VCaP (cell line): ENCODE measurements around the gene RNF181.
A peak's percentile ranks its signal among the peaks of the same experiment; 100 is the strongest.

Source experiments
- H3K27ac ChIP-seq: fragments of 450-650 bp; 2 replicates; pipeline ENCODE4 v1.5.1; 2017
- CTCF ChIP-seq: fragments of 450-650 bp; conservative IDR thresholded peaks from 2 replicates; pipeline ENCODE4 v1.5.1; 2017; ENCODE audit warnings: mild to moderate bottlenecking, moderate library complexity

Gene RNF181, protein sequence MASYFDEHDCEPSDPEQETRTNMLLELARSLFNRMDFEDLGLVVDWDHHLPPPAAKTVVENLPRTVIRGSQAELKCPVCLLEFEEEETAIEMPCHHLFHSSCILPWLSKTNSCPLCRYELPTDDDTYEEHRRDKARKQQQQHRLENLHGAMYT

GRCh38 chr2:85595301-85596025, at the start of gene RNF181:
Gene RNF181, plus strand, starts transcription at chr2:85595745. Its CDS starts 19 bp downstream, at chr2:85595764.
- TF ChIP-seq CTCF, result no peak
- peak within 1 kb of the TSS; percentile 83 for H3K27ac ChIP-seq

- TF ChIP-seq CTCF, result no peak
- peak overlapping the region; percentile 29; the same call in 1 of the 2 replicates for H3K27ac ChIP-seq
Observed at GRCh38 chr2:85545780-85546240, 49.7 kb upstream of the RNF181 start.

DNA sequence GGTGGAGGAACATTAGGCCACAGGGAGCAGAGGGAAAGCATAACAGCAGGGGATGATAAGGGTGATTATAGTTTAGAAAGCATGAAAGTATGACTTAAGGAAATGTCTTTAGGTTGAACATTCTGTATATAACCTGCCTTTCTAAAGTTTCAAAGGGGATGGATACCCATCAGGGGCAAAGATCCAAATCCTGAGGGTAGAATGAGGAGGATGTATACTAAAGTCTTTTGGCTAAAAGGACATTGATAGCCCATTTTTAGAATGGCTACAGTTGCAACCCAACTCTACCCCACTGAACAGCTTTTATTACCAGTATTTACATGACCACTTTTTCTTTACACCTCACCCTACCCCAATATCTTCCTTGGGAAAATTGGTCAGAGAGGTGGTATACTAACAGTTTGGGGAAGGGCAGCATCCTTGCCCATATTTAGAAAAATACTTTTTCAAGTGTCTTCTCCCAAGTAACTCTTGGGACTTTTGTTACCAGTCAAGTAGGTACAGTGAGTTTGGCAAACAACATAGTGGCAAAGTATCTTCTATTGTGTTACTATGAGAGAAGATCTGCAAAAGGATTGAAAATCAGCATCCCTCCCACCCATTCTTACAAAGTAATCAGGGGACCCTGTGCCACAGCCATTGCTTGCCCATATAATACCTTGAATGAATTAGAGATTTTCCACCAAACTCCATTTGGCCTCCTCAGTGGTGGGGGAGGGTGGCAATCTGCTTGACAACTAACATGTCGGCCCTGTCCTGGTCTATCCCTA, 48.3 kb upstream of the RNF181 start:
- peak overlapping the region; percentile 52; the same call in 1 of the 2 replicates for H3K27ac ChIP-seq
- no peak for TF ChIP-seq CTCF

DNA sequence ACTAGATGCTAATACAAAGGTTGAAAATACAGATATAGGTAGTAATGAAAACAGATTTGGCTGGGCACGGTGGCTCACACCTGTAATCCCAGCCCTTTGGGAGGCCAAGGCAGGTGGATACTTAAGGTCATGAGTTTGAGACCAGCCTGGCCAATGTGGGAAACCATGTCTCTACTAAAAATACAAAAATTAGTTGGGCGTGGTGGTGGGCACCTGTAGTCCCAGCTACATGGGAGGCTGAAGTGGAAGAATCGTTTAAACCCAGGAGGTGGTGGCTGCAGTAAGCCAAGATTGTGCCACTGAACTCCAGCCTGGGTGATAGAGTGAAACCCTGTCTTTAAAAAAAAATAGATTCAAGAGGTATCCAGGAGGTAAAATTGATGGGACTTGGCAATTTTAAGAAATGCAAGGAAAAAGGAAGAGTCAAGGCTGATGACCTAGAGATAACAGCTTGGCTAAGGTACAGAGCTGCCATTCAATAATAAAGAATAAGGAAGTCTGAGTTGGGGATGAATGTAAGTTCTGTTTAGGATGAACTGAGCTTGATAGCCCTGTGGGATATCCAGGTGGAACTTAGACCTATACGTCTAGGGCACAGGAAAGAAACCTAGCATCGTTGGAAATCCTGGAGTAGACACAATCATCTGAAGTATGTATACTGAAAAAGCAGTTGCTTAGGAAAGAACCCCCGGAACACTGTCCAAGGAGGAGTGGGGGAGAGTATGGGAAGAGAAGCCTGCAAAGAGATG, 47.5 kb upstream of the RNF181 start:
- TF ChIP-seq CTCF, result no peak
- H3K27ac ChIP-seq, result peak overlapping the region; percentile 52

DNA sequence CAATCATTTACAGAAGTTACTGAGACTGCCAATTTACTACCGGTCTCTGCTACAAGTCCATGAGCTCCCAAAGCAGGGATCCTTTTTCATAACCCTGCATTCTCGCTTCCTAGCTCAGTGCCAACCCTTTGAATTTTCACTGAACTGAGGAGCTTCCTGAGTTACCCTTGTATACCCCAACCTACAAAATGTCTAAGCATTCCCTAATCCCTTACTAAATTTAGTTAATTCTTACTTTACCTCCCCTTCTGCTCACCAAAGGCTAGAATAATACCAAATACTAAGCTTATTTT, 47.0 kb upstream of the RNF181 start:
- peak overlapping the region; percentile 52 for H3K27ac ChIP-seq
- no peak for TF ChIP-seq CTCF

GRCh38 chr2:85549095-85549494, 46.5 kb upstream of the RNF181 start:
- peak overlapping the region; percentile 52 for H3K27ac ChIP-seq

More at GRCh38 chr2:85549095-85549494, 46.5 kb upstream of the RNF181 start:
- no peak for TF ChIP-seq CTCF
